Endothelial cell of umbilical vein (primary cell): ENCODE data around the gene BMP10. TPM values are rescaled to one million over a fixed set of nuclear protein-coding genes. Genes with fewer than 3 reads are reported as not detected.

Experiments
- BruUV-seq: library from RNA; stranded (reverse); fragments of 400-500 nt; replicated peaks from 2 replicates; lab custom pipeline; 2021; lab: Mats Ljungman, UMichigan
- CTCF ChIA-PET: fragments of 300-600, 350-600 bp; sonication (Branson Sonifier 250); formaldehyde crosslinking; loops from one replicate; lab custom pipeline; 2021; ENCODE audit warnings: antibody characterized with exemption, inconsistent platforms; lab: Charles Lee
- POLR2A ChIA-PET: fragments of 300-600, 350-600 bp; sonication (Branson Sonifier 250); formaldehyde crosslinking; loops from one replicate; lab custom pipeline; 2021; ENCODE audit warnings: antibody characterized with exemption, inconsistent platforms; lab: Charles Lee
- DNase-seq: peaks from one replicate; pipeline ENCODE4 v3.0.0-alpha.2; 2011; ENCODE audit warnings: low read depth, low spot score
- FAIRE-seq: peaks from 2 replicates; lab custom pipeline; 2011; peaks lifted over from hg19 to GRCh38; lab: Jason Lieb, UNC
- H2AFZ ChIP-seq: 2 replicates; pipeline ENCODE4 v1.6.0; 2012; ENCODE audit warnings: low read depth, low read length, control low read depth, inconsistent platforms
- H3K27ac ChIP-seq: 2 replicates; pipeline ENCODE4 v1.5.1; 2011; ENCODE audit warnings: low read depth, mild to moderate bottlenecking, control low read depth, low read length, moderate library complexity; ENCODE audit not compliant: insufficient read depth
- H3K27me3 ChIP-seq, 2 experiments: 2 replicates each; pipeline versions ENCODE4 v1.6.0 to v1.6.1; 2011; ENCODE audit warnings: low read length in 2 of 2, mixed read lengths in 1 of 2; ENCODE audit not compliant: control insufficient read depth in 2 of 2, insufficient read depth in 2 of 2
- H3K36me3 ChIP-seq, 2 experiments: 2 replicates in 1 of 2; 3 replicates in 1 of 2; pipeline ENCODE4 v1.5.1; 2011; ENCODE audit warnings: low read length in 2 of 2, mild to moderate bottlenecking in 1 of 2, moderate library complexity in 1 of 2; ENCODE audit not compliant: control insufficient read depth in 2 of 2, insufficient read depth in 2 of 2; ENCODE audit errors: extremely low read depth in 1 of 2
- H3K4me1 ChIP-seq: 3 replicates; pipeline ENCODE4 v1.5.1; 2011; ENCODE audit warnings: mild to moderate bottlenecking, low read length; ENCODE audit not compliant: control insufficient read depth, insufficient read depth; ENCODE audit errors: extremely low read depth
- H3K4me2 ChIP-seq: 2 replicates; pipeline ENCODE4 v1.6.1; 2011; ENCODE audit warnings: low read length, control low read depth, mixed read lengths; ENCODE audit not compliant: insufficient read depth
- H3K4me3 ChIP-seq, 3 experiments: fragments of 200-600 bp in 1 of 3; sonication (generic), shearing (Covaris generic) in 1 of 3; replicated peaks in 1 of 3; 2 replicates each; pipeline ENCODE4 v1.5.1; 2011 to 2016; ENCODE audit warnings: control low read depth in 3 of 3, low read length in 3 of 3, mild to moderate bottlenecking in 2 of 3, inconsistent platforms in 1 of 3, low read depth in 1 of 3, moderate library complexity in 1 of 3; ENCODE audit not compliant: insufficient read depth in 1 of 3
- H3K79me2 ChIP-seq: 2 replicates; pipeline ENCODE4 v1.6.0; 2012; ENCODE audit warnings: low read length, inconsistent platforms; ENCODE audit not compliant: control insufficient read depth, insufficient read depth
- H3K9ac ChIP-seq: replicated peaks from 2 replicates; pipeline ENCODE3; 2011; ENCODE audit warnings: low read length, control low read depth; ENCODE audit not compliant: insufficient read depth; ENCODE audit errors: extremely low read depth
- H3K9me1 ChIP-seq: replicated peaks from 3 replicates; pipeline ENCODE4 v1.6.0; 2011; ENCODE audit warnings: mild to moderate bottlenecking, low read length; ENCODE audit not compliant: control insufficient read depth, insufficient read depth; ENCODE audit errors: extremely low read depth
- H3K9me3 ChIP-seq: replicated peaks from 2 replicates; pipeline ENCODE4 v1.5.1; 2012; ENCODE audit warnings: low read length, inconsistent platforms; ENCODE audit not compliant: control insufficient read depth, insufficient read depth
- H4K20me1 ChIP-seq: replicated peaks from 2 replicates; pipeline ENCODE3; 2011; ENCODE audit warnings: mild to moderate bottlenecking, low read length; ENCODE audit not compliant: control insufficient read depth, insufficient read depth; ENCODE audit errors: extremely low read depth
- FOS ChIP-seq: IDR thresholded peaks from 2 replicates; pipeline ENCODE4 v1.6.1; 2011; ENCODE audit warnings: mild to moderate bottlenecking, low read length, moderate library complexity, borderline replicate concordance; ENCODE audit not compliant: insufficient read depth
- JUN ChIP-seq: IDR thresholded peaks from 2 replicates; pipeline ENCODE4 v1.6.1; 2011; ENCODE audit warnings: borderline replicate concordance, low read depth; ENCODE audit not compliant: insufficient read length, insufficient read depth
- MYC ChIP-seq: IDR thresholded peaks from one replicate; pipeline ENCODE4 v1.6.1; 2011; ENCODE audit warnings: mild to moderate bottlenecking, low read depth, low read length
- dilution Hi-C: fragments of 300-500 bp; cut with MboI; formaldehyde crosslinking; loops from one replicate; pipeline ENCODE4 v1.15.0; 2019; ENCODE audit warnings: low sequenced_read_pairs; ENCODE audit not compliant: extremely low pct_ligation_motif_present
- intact Hi-C: fragments of 100-400 bp; cut with micrococcal nuclease; formaldehyde crosslinking; loops from one replicate; pipeline ENCODE4 v1.10.0; 2022
- polyA plus RNA-seq, 4 experiments: library from polyadenylated mRNA; depleted of rRNA in 3 of 4; stranded (reverse) in 3 of 4; unstranded in 1 of 4; fragments of >200 nt; gene quantifications; 2 replicates each; pipeline versions ENCODE4 v1.2.1 to v1.2.3, GENCODE V29; 2011 to 2012; ENCODE audit warnings: missing spikeins in 1 of 4
- total RNA-seq: library from RNA; stranded (reverse); gene quantifications from 2 replicates; pipeline ENCODE4 v1.2.3, GENCODE V29; 2021

BMP10 gene
- total and polyA plus RNA-seq, 2 donors (not counting 3 experiments of a cell fraction or from before 2014, with no cell fraction given), result not detected

DNA sequence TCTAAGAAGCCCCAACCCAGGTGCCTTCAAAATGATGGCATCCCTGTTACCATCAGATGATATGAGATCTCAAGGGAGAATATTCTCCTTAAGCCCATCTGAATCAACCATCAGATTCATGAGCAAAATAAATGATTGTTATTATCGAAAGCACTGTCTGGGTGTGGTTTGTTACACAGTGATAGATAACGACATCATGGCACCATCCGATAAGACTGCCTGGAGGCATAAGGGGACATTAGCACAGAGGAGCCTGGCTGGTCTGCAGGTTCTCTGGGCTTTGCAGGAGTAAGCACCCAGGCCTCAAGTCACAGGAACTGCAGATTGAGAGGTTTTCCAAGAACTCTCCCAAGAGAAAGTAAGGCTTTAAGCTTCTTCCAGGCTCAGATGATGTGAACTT lies 15.6 kb downstream of the BMP10 start:
- H3K36me3 ChIP-seq, result no peaks in the 10 kb centered on the region
- CTCF ChIA-PET, result interaction anchor here (1.0 to 2.5 kb wide), 3 partner anchors 11 to 104 kb away, joined by 3 to 7 read pairs (median 5); no protein-coding TSS in a partner anchor
- H2AFZ ChIP-seq, result no peak overlapping the region

DNA sequence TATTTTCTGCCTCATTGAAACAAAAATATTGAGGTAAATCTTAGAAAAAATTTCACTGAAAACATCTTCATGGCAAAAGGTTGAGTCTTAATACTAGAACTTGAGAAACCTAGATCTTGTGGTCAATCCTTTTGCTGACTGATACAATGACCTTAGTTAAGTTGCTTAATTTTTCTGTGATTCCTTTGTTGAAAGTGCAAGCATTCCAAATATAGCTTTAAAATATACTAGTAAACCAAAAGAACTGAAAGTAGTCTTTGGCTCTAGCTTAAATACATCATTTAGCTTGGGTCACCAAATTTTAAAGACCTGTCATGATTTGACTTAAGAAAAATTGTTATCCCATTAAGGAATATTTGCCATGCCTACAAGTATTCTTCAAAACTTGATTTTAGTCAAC lies 16.7 kb downstream of the BMP10 start:
- CTCF ChIA-PET, result interaction anchor here (0.6 to 2.5 kb wide), 5 partner anchors 10 to 103 kb away, joined by 3 to 7 read pairs (median 3); no protein-coding TSS in a partner anchor
- dilution Hi-C loops (no loop called here), intact Hi-C loops (no loop called here)
- H4K20me1 ChIP-seq, result no peaks in the 10 kb centered on the region
- DNase-seq, result no peak
- TF ChIP-seq FOS (no peak), MYC (no peak), JUN (no peak)
- no peaks in the 10 kb centered on the region for H3K79me2 ChIP-seq
- H3K9me1 ChIP-seq, result no peaks in the 10 kb centered on the region
- H3K4me1 ChIP-seq, result peaks cover 18% of the 10 kb centered on the region
- no peaks in the 10 kb centered on the region for H3K9me3 ChIP-seq
- BruUV-seq, result no TSS peak
- no peaks in the 10 kb centered on the region for H3K36me3 ChIP-seq
- H3K27ac ChIP-seq, result no peak overlapping the region
- H2AFZ ChIP-seq, result no peak overlapping the region
- H3K27me3 ChIP-seq, result peaks cover 0 to 7% of the 10 kb centered on the region in 2 experiments
- no peak overlapping the region for H3K4me2 ChIP-seq
- H3K9ac ChIP-seq, result no peak overlapping the region
- FAIRE-seq, result no peak
- POLR2A ChIA-PET, result no interaction called here
- H3K4me3 ChIP-seq, result no peak overlapping the region

More for the DNA sequence above, 15.6 kb downstream of the BMP10 start:
- Histone ChIP-seq H3K4me1 (peaks cover 9% of the 10 kb centered on the region), H3K9me3 (no peaks in the 10 kb centered on the region), H4K20me1 (no peaks in the 10 kb centered on the region), H3K79me2 (no peaks in the 10 kb centered on the region), H3K9ac (no peak overlapping the region), H3K27ac (no peak overlapping the region), H3K9me1 (no peaks in the 10 kb centered on the region), H3K4me2 (no peak overlapping the region), H3K27me3 (peaks cover 0 to 7% of the 10 kb centered on the region in 2 experiments), H3K4me3 (no peak overlapping the region)
- dilution Hi-C loops, result no loop called here
- intact Hi-C loops, result no loop called here
- DNase-seq (no peak), FAIRE-seq (no peak)
- no TSS peak for BruUV-seq
- TF ChIP-seq JUN, result no peak
- POLR2A ChIA-PET, result no interaction called here
